Superior temporal gyrus (tissue), 1 donor: ENCODE results near the gene SRSF3.
"Not testable (repeated sequence)": the region's sequence is repeated elsewhere in the genome, so short reads cannot be mapped to it uniquely, and the experiment has no call there.

Source experiments
- DNase-seq: peaks from one replicate; pipeline ENCODE4 v3.0.0-alpha.2; 2016; ENCODE audit errors: extremely low spot score

The SRSF3 gene

GRCh38 chr6:36604090-36605060 is 10.2 kb downstream of the SRSF3 start:
- no peak for DNase-seq

GRCh38 chr6:36605143-36605542 is 11.0 kb downstream of the SRSF3 start:
- no peak for DNase-seq

- no peak for DNase-seq
These were observed 11.6 kb downstream of the SRSF3 start for GRCh38 chr6:36605560-36606391.

DNA sequence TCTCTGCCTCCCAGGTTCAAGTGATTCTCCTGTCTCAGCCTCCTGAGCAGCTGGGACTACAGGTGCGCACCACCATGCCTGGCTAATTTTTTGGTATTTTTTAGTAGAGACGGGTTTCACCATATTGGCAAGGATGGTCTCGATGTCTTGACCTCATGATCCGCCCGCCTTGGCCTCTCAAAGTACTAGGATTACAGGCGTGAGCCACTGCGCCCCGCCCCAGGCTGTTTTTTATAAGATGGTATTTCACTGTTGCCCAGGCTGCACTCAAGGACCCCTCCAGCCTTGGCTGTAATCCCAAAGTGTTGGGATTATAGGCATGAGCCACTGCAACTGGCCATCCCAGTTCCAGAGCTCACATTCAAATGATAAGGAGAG is 13.1 kb downstream of the SRSF3 start:
- DNase-seq = not testable (repeated sequence)

DNA sequence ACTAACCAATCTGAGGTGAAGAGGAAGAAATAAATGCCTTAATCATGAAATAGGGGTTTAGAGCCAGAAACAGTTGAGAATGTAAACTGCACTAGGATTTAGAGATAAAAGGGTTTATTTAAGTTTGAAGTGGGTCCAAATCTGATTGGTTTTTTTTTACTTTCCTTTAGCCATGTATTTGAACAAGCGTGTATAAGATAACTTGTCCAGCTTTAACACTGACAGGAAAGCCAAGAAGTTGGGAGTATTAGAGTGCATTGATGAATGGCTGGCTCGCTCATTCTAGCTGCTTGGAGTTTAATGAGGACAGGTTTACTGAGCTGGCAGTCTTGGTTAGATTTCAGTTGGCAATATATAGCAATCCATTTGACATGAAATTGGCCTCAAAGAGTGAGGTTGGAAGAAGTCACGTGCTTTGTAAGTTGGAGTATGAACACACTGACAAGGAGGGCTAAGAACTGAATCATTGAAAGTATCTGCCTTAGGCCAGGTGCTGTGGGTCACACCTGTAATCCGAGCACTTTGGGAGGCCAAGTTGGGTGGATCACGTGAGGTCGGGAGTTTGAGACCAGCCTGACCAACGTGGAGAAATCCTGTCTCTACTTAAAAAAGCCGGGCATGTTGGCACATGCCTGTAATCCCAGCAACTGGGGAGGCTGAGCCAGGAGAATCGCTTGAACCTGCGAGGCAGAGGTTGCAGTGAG is 13.7 kb downstream of the SRSF3 start:
- no peak for DNase-seq

- no peak for DNase-seq
These were observed 14.8 kb downstream of the SRSF3 start for GRCh38 chr6:36608788-36609563.

DNA sequence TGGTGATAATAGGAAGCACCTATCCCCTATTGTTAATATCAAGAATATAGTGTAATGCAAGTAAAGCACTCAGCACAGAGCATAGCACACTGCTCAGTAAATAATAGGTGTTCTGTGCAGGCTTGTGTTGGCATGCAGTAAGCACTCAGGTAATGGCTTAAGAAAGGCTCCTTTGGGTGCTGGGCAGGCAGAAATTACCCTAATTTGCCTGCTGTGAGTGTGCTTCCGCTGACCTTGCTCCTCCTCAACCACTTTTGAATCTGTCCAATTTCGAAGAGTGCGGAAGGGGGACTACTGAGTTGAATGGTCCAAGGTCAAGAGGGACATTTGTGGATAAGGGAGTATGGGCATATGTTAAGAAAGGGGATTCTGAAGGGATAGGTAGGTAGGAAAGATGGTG is 15.4 kb downstream of the SRSF3 start:
- no peak for DNase-seq

DNA sequence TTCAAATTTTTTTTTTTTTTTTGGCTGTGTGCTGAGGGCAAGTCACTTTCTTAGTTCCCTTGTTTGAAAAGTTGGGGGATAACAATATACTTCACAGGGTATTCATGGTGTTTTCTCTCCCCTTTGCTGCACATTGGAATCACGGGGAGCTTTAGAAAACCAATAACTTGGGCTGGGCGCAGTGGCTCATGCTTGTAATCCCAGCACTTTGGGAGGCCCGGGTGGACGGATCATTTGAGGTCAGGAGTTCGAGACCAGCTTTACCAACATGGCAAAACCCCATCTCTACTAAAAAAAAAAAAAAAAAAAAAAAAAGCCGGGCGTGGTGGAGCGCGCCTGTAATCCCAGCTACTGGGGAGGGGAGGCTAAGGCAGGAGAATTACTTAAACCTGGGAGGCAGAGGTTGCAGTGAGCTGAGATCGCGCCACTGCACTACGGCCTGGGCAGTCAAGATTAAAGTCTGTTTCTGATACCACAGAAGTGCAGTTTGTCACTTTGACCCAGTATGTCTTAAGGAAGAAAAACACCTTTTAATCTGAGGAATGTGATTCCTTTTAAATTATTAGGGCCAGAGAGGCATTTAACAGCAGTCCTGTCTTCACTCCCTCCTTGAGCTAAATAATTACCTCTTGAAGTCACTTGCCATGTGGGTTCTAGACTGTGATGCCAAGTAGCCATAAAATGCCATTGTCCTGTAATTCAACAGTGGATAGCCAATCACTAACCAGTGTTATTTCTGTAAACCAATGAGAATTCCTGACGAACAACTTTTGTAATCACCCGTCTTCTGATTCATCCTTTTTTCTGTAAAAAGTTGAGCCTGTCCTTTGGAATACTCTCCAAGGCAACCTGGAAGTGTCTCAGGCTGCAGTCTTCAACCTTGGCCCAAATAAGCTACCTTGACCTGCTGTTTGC is 16.1 kb downstream of the SRSF3 start:
- DNase-seq = no peak

DNA sequence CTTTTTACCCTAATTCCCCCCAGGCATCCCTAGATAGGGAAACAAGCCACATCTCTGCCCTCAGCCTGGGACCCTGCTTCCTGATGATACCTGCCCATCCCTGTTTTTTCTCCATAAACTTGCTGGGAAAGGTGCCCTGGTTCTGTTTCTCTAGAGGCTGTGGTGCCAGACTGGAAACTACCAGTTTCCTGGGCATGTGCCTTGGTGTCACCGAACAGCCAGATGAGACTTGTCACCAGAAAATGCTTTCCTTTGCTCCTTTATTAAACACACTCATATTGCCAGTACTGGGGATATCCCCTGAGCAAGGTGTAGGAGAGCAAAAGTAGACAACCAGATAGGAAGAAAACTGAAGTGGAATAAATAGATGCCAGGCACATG is 16.8 kb downstream of the SRSF3 start:
- no peak for DNase-seq

- not testable (repeated sequence) for DNase-seq
These were observed 17.5 kb downstream of the SRSF3 start for GRCh38 chr6:36611679-36612078.

DNA sequence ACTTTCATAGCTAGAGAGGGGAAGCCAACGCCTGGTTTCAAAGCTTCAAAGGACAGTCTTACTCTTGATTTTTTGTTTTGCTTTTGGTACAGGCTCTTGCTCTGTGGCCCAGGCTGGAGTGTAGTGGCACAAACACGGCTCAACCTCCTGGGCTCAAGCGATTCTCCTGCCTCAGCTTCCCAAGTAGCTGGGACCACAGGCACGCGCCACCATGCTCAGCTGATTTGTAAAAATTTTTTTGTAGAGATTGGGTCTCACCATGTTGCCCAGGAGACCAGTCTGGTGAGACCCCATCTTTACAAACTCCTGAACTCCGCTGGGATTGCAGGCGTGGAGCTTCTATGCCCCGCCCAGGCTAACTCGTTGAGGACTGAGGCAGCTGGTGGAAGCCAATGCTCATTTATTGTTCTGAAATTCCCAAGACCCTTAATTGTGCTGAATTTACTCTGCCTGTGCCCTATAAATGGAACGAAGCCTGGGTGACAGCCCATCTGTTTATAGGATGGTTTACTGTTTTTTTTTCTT is 18.0 kb downstream of the SRSF3 start:
- no peak for DNase-seq

- DNase-seq = peak; percentile 5
These were observed 19.2 kb downstream of the SRSF3 start for GRCh38 chr6:36613200-36613995.

- DNase-seq = peak; percentile 79
These were observed 21.0 kb downstream of the SRSF3 start for GRCh38 chr6:36615018-36615761.

DNA sequence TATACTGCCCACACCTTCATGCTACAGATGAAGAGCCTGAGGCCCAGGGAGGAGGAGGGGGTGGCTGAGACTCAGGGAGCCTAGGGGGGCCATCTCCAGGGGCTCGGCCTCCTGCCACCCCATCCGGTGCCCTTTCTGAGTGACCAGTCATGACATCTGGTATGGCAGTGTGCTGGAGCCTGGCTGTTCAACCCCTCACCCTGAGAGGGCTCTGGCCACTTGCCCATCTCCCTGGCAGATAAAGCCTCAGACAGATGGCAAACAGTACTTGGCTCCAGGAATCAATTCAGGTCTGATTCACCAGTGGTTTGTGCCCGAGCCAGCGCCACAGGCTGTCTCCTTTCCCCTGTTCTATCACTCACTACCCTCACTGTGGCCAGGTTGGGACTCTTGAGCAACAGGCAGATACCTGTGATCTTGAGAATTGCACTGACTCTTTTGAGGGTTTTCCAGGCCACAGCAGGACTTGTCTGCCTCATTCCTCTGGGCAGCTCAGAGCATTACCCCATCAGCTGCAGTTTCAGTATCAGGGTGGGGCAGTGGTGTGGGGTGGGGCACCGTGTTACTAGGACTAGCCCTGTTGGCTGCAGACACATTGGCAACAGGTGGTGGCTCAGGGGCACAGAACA is 22.8 kb downstream of the SRSF3 start:
- no peak for DNase-seq

- no peak for DNase-seq
These were observed 24.5 kb downstream of the SRSF3 start for GRCh38 chr6:36618366-36619355.

DNA sequence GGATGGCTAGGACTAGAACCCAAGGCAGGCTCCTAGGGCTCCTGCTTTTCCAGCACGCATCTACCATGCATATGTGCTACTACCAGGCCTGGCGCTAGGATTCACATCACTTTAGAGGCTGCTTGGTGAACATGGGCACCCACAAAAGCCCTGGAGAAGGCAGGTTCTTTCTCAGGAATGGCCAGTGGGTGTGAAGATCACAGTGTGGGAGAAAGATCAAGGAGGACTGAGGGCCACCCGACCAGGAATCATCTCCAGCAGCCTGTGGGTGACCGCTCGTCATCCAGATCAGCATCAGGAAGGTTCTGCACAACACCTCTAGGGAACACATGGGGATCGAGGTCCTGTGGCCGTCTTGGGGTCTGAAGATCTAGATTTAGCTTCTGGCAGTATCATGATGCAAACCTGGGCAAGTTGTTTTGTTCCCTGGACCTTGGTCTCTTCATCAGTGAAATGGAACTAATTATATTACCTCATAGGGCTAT is 27.3 kb downstream of the SRSF3 start:
- DNase-seq = no peak
